Esophagus squamous epithelium (tissue), 4 donors: ENCODE results near the gene ST6GALNAC3.

Source experiments
- CTCF ChIP-seq, 6 experiments: fragments of 450-650 bp in 4 of 6; fragments of 200-600 bp in 2 of 6; sonication (generic) in 2 of 6; IDR thresholded peaks; one replicate each; pipeline ENCODE4 v1.5.1; 2016 to 2019; ENCODE audit warnings: antibody characterized with exemption in 6 of 6, mild to moderate bottlenecking in 4 of 6, moderate library complexity in 4 of 6
- POLR2A ChIP-seq, 4 donors: fragments of 450-650 bp; IDR thresholded peaks; one replicate each; pipeline ENCODE4 v1.6.1; 2017; ENCODE audit warnings: antibody characterized with exemption in 4 of 4, mild to moderate bottlenecking in 4 of 4, moderate library complexity in 3 of 4

GRCh38 chr1:76260279-76260678 is 185.7 kb downstream of the ST6GALNAC3 start:
- TF ChIP-seq CTCF (IDR thresholded peaks at IDR 0.05) (no peak), POLR2A (IDR thresholded peaks at IDR 0.05) (no peak)
